WTC11 (cell line): ENCODE results near the gene ZNF189.

Experiments used
- NR1H2 ChIP-seq: sonication (generic); formaldehyde crosslinking; IDR thresholded peaks from 2 replicates; pipeline ENCODE4 v1.9.0; 2021; ENCODE audit warnings: mild to moderate bottlenecking, moderate library complexity, missing genetic modification reagents
- TF ChIP-seq, protein P1 (sequence below): fragments of 200-600 bp; IDR thresholded peaks from 2 replicates; pipeline ENCODE4 v1.8.0; 2022; ENCODE audit warnings: antibody characterized with exemption

- TF ChIP-seq NR1H2 = no peak
- TF ChIP-seq, protein P1, sequence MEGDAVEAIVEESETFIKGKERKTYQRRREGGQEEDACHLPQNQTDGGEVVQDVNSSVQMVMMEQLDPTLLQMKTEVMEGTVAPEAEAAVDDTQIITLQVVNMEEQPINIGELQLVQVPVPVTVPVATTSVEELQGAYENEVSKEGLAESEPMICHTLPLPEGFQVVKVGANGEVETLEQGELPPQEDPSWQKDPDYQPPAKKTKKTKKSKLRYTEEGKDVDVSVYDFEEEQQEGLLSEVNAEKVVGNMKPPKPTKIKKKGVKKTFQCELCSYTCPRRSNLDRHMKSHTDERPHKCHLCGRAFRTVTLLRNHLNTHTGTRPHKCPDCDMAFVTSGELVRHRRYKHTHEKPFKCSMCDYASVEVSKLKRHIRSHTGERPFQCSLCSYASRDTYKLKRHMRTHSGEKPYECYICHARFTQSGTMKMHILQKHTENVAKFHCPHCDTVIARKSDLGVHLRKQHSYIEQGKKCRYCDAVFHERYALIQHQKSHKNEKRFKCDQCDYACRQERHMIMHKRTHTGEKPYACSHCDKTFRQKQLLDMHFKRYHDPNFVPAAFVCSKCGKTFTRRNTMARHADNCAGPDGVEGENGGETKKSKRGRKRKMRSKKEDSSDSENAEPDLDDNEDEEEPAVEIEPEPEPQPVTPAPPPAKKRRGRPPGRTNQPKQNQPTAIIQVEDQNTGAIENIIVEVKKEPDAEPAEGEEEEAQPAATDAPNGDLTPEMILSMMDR = no peak
Measured at GRCh38 chr9:101369884-101370531, 28.6 kb upstream of the ZNF189 start.
